Measurements from ENCODE around the gene CCNF. TPM values are rescaled to one million over a fixed set of nuclear protein-coding genes. Genes with fewer than 3 reads are reported as not detected.

The CCNF gene
- total and polyA plus RNA-seq, 12 donors, result 0.71 to 5.4 (median 2.2) TPM

DNA sequence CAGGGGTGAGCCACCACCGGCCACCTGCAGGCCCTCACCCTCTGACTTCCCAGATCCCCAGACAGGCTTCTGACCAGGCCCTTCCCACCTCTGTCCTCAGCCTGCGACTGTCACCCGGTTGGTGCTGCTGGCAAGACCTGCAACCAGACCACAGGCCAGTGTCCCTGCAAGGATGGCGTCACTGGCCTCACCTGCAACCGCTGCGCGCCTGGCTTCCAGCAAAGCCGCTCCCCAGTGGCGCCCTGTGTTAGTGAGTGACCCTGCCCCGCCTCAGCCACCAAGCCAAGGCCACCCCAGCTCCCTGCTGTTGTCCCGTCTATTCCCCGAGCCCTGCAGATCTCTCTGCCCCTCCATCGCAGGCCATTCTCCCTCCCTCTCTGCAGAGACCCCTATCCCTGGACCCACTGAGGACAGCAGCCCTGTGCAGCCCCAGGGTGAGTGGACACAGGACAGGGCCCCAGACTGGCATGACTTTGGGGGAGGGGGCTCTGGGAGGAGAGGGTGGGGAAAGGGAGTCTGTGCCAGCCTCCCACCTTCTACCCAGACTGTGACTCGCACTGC is 43.7 kb downstream of the CCNF start:
- Histone ChIP-seq H3K36me3 (replicated peaks in 1 of 2) (no peaks in the 10 kb centered on the region), H3K9me3 (replicated peaks in 1 of 3) (no peaks in the 10 kb centered on the region), H3K4me1 (replicated peaks in 1 of 2) (peaks cover 33 to 65% of the 10 kb centered on the region in 2 donors), H3K4me3 (peak overlapping the region in 1 of 4 donors; percentile 88), H3K27ac (no peak overlapping the region), H3K27me3 (peaks cover 17% of the 10 kb centered on the region)
- 75 to 93% (median 79%) methylated on average over 5 to 14 of the region's 14 CpGs for WGBS, 4 donors
- TF ChIP-seq, protein P1, sequence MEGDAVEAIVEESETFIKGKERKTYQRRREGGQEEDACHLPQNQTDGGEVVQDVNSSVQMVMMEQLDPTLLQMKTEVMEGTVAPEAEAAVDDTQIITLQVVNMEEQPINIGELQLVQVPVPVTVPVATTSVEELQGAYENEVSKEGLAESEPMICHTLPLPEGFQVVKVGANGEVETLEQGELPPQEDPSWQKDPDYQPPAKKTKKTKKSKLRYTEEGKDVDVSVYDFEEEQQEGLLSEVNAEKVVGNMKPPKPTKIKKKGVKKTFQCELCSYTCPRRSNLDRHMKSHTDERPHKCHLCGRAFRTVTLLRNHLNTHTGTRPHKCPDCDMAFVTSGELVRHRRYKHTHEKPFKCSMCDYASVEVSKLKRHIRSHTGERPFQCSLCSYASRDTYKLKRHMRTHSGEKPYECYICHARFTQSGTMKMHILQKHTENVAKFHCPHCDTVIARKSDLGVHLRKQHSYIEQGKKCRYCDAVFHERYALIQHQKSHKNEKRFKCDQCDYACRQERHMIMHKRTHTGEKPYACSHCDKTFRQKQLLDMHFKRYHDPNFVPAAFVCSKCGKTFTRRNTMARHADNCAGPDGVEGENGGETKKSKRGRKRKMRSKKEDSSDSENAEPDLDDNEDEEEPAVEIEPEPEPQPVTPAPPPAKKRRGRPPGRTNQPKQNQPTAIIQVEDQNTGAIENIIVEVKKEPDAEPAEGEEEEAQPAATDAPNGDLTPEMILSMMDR (IDR thresholded peaks at IDR 0.05), result no peak
- TF ChIP-seq POLR2A (IDR thresholded peaks at IDR 0.05), result no peak
- intact Hi-C loops (cut with DNase I), result no loop called here
- no peak for DNase-seq

DNA sequence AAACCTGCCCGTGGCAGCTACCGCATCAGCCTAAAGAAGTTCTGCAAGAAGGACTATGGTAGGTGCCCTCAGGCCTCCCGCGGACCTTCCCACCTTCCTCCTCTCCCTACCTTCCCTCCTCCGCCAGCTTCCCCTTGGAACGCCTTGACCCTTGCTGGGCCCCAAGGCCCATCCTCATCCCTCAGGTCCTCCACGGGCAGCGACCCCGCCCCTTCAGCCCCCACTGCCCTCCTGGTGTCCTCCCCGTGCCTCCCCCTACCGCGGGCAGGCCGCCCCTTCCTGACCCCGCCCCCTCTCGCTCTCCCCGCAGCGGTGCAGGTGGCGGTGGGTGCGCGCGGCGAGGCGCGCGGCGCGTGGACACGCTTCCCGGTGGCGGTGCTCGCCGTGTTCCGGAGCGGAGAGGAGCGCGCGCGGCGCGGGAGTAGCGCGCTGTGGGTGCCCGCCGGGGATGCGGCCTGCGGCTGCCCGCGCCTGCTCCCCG is 44.2 kb downstream of the CCNF start:
- Histone ChIP-seq H3K27ac (no peak overlapping the region), H3K9me3 (replicated peaks in 1 of 3) (no peaks in the 10 kb centered on the region), H3K4me3 (peak overlapping the region in 1 of 4 donors; percentile 88), H3K27me3 (peaks cover 17% of the 10 kb centered on the region), H3K4me1 (replicated peaks in 1 of 2) (peaks cover 30 to 60% of the 10 kb centered on the region in 2 donors), H3K36me3 (replicated peaks in 1 of 2) (no peaks in the 10 kb centered on the region)
- WGBS, 4 donors, result 4 to 15% (median 12%) methylated on average over 9 to 49 of the region's 49 CpGs
- intact Hi-C loops (cut with DNase I), result no loop called here
- TF ChIP-seq, protein P1 (IDR thresholded peaks at IDR 0.05), result no peak
- no peak for TF ChIP-seq POLR2A (IDR thresholded peaks at IDR 0.05)
- peak in 1 of 7 donors; percentile 36 for DNase-seq

DNA sequence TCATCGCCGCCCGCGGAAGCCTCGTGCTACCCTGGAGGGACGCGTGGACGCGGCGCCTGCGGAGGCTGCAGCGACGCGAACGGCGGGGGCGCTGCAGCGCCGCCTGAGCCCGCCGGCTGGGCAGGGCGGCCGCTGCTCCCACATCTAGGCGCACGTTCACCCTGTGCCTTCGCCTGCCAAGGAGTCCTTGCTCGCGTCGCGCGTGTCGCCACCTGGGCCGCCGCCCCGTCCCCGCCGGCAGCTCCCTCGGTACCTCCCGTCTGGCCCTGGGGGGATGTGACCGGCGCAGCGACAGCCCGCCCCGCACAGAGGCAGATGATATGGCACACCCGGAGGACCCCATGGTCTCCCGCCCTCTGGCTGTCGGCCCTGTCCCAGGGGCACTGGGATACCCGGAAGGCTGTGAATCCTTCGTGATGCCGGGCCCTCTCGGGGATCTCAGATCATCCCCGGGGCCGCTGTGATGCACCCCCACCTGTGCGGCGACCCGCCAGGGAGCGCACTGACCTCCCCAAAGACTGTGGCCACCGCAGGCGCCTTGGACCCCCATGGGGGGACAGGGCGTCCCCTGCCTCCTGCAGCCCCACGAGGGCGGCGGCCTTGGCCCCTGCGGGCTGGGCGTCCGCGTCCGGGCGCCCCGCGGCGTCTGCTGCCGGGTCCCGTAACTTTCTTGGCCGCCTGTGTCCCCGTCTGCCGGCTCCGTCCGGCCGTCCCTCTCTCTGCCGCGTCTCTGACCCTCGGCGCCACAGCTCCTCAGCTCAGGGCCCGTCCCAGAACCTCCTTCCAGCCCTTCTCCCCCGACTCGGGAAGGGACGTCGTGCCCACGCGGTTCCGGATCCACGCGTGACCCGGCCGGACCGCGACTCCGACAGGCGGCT is 45.0 kb downstream of the CCNF start:
- peak in 3 of 7 donors; percentile 48 to 59 (median 56) for DNase-seq
- H3K4me3 ChIP-seq, result peak overlapping the region in 3 of 4 donors; percentile 28 to 91 (median 88)
- 0 to 1% (median 1%) methylated on average over 5 to 100 of the region's 100 CpGs for WGBS, 4 donors
- H3K27ac ChIP-seq, result peak overlapping the region in 4 of 5 donors; percentile 61 to 92 (median 84)
- no peaks in the 10 kb centered on the region for H3K36me3 ChIP-seq (replicated peaks in 1 of 2)
- H3K9me3 ChIP-seq (replicated peaks in 1 of 3), result no peaks in the 10 kb centered on the region
- H3K27me3 ChIP-seq, result peaks cover 17% of the 10 kb centered on the region
- TF ChIP-seq, protein P1 (IDR thresholded peaks at IDR 0.05), result peak in 3 of 6 experiments; percentile 24 to 43 (median 28)
- no peak for TF ChIP-seq POLR2A (IDR thresholded peaks at IDR 0.05)
- peaks cover 25 to 54% of the 10 kb centered on the region in 2 donors for H3K4me1 ChIP-seq (replicated peaks in 1 of 2)
- intact Hi-C loops (cut with DNase I), result no loop called here

DNA sequence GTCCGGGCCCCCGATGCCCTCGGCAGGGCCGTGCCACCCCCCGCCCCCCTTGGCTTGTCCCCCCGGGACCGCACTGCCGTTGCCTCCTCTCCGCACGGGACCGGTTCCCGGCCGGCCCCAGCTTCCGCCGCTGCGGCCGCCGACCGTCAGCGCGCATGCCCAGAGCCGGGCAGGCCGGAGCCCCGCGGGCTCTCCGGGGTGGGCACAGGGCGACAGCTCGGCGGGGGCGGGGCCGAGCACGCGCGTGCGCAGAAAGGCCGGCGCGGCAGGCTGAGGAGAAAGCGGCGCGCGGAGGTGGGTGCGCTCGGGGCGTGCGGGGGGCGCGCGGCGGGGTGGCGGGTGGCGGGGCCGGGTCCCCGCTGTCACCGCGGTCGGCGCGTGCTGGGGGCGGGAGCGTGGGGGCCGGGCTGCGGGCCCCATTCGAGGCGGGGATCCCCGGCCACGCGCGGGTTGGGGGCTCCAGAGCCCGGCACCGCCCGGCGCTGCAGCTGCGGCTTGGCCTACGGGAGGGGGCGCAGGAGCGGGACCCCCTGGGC is 45.7 kb downstream of the CCNF start, which contains the start of gene TBC1D24:
Gene TBC1D24, plus strand, starts transcription at position 251 of the 536 bp plus-strand sequence. CDS start 21,022 bp downstream, outside the sequence.
- intact Hi-C loops (cut with DNase I), result no loop called here
- peak; percentile 80 to 91 (median 84) for DNase-seq
- peaks cover 23 to 49% of the 10 kb centered on the region in 2 donors for H3K4me1 ChIP-seq (replicated peaks in 1 of 2)
- no peaks in the 10 kb centered on the region for H3K36me3 ChIP-seq (replicated peaks in 1 of 2)
- peaks cover 17% of the 10 kb centered on the region for H3K27me3 ChIP-seq
- H3K27ac ChIP-seq, result peak within 1 kb of the TSS in 4 of 5 donors; percentile 61 to 92 (median 84)
- 0 to 1% (median 0%) methylated on average over 14 to 77 of the region's 77 CpGs; no CpG with 5 or more reads in 1 of the 4 donors for WGBS, 4 donors
- peak within 1 kb of the TSS in 3 of 4 donors; percentile 32 to 91 (median 88) for H3K4me3 ChIP-seq
- H3K9me3 ChIP-seq (replicated peaks in 1 of 3), result no peaks in the 10 kb centered on the region
- TF ChIP-seq POLR2A (IDR thresholded peaks at IDR 0.05), result peak; percentile 47 to 67
- TF ChIP-seq, protein P1 (IDR thresholded peaks at IDR 0.05), result no peak
